ENCODE data around the gene PSMC3. TPM values are rescaled to one million over a fixed set of nuclear protein-coding genes. Genes with fewer than 3 reads are reported as not detected.

Gene PSMC3
- 178 to 243 TPM (median 193 TPM) in 5 replicates for total RNA-seq (2022; extraction: Qiagen RNA extraction)

DNA sequence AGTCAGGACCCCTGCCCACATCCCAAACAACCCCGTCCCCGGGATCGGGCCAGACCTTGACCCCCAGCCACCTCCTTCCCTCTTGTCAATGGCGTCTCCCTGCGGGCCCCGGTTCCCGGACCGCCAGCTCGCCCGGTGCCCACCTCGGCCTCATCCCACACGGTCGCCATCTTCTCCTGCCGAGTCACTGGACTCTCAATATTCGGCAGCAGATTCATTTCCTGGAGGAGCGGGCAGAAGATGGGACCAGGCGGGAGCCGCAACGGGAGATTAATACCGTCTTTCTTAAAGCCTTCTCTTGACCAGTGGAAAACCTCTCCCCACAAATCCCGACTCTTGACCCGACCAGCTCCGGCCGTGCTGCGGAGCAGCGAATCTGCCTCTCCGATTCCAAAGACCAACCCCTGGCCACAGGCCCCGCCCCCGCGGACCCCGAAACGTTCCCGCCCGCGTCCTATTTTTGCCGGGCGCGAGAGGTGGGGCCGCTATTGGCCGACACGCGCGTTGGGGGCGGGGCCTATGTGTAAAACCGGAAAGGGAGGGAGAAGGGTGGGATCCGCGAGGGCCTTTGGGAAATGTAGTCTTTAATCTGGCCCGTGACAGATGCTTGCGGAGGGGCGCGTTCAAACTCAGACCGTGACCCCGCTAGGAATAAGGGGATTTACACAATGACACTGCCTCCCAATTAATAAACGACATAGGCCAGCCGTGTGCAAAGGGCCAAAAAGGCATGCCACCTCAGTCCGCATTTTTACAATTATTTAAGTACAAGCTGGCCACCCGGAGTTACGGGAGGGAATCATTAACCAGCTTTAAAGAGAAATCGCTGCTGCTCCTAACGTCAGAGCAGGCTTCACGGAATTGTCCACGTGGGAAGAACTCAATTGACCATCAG lies at the start of gene PSMC3:
Gene PSMC3, minus strand, starts transcription at position 378 of the 895 bp plus-strand sequence. Its CDS starts 160 bp downstream, at position 218.

GRCh38 chr11:47448566-47449427 lies 22.6 kb upstream of the PSMC3 start, which contains the start of gene RAPSN:
TSS of gene RAPSN (minus strand) at chr11:47449136. CDS start at chr11:47448964, 172 bp downstream.

GRCh38 chr11:47407746-47408590 lies 18.3 kb downstream of the PSMC3 start, which contains the start of gene SLC39A13:
TSS of gene SLC39A13 (plus strand) at chr11:47408590. CDS start at chr11:47410095, 1,505 bp downstream.

GRCh38 chr11:47378010-47378835 lies 48.0 kb downstream of the PSMC3 start, which contains the start of gene SPI1:
TSS of gene SPI1 (minus strand) at chr11:47378547. CDS start at chr11:47378353, 194 bp downstream.

Other genes starting within 250 kb of the PSMC3 start
- 26.4 to 29.9 TPM (median 27.8 TPM) in 5 replicates for gene ARFGAP2, start 249.6 kb downstream of the PSMC3 start, total RNA-seq (2022; extraction: Qiagen RNA extraction)
- gene PACSIN3, start 240.0 kb downstream of the PSMC3 start, total RNA-seq (2022; extraction: Qiagen RNA extraction) = 20.9 to 27.3 TPM (median 24.2 TPM) in 5 replicates
- 69.1 to 82.1 TPM (median 75.9 TPM) in 5 replicates for gene DDB2, start 211.5 kb downstream of the PSMC3 start, total RNA-seq (2022; extraction: Qiagen RNA extraction)
- gene ACP2, start 177.6 kb downstream of the PSMC3 start, total RNA-seq (2022; extraction: Qiagen RNA extraction) = 20.9 to 25.0 TPM (median 22.3 TPM) in 5 replicates
- gene NR1H3, start 168.4 kb downstream of the PSMC3 start, total RNA-seq (2022; extraction: Qiagen RNA extraction) = 9.0 to 11.8 TPM (median 9.6 TPM) in 5 replicates
- 15.7 to 21.2 TPM (median 20.2 TPM) in 5 replicates for gene MADD, start 156.3 kb downstream of the PSMC3 start, total RNA-seq (2022; extraction: Qiagen RNA extraction)
- gene MYBPC3, start 73.7 kb downstream of the PSMC3 start, total RNA-seq (2022; extraction: Qiagen RNA extraction) = 0.05 to 0.08 TPM (median 0.07 TPM) in 5 replicates
- gene SPI1, start 47.9 kb downstream of the PSMC3 start, total RNA-seq (2022; extraction: Qiagen RNA extraction) = 0.19 to 0.21 TPM in 2 of 5 replicates, not detected in the others
- 39.8 to 57.0 TPM (median 45.8 TPM) in 5 replicates for gene SLC39A13, start 17.8 kb downstream of the PSMC3 start, total RNA-seq (2022; extraction: Qiagen RNA extraction)
- gene RAPSN, start 22.7 kb upstream of the PSMC3 start, total RNA-seq (2022; extraction: Qiagen RNA extraction) = 0.15 to 0.32 TPM in 2 of 5 replicates, not detected in the others
- gene CELF1, start 126.7 kb upstream of the PSMC3 start, total RNA-seq (2022; extraction: Qiagen RNA extraction) = 39.2 to 64.3 TPM (median 58.2 TPM) in 5 replicates
- gene PTPMT1, start 139.2 kb upstream of the PSMC3 start, total RNA-seq (2022; extraction: Qiagen RNA extraction) = 63.0 to 77.7 TPM (median 76.9 TPM) in 5 replicates
- gene KBTBD4, start 152.5 kb upstream of the PSMC3 start, total RNA-seq (2022; extraction: Qiagen RNA extraction) = 16.6 to 19.4 TPM (median 18.6 TPM) in 5 replicates
- 106 to 142 TPM (median 134 TPM) in 5 replicates for gene NDUFS3, start 152.6 kb upstream of the PSMC3 start, total RNA-seq (2022; extraction: Qiagen RNA extraction)
- gene FAM180B, start 160.2 kb upstream of the PSMC3 start, total RNA-seq (2022; extraction: Qiagen RNA extraction) = 0.08 to 0.09 TPM in 2 of 5 replicates, not detected in the others
- gene C1QTNF4, start 168.0 kb upstream of the PSMC3 start, total RNA-seq (2022; extraction: Qiagen RNA extraction) = 0.06 to 0.07 TPM in 2 of 5 replicates, not detected in the others
- 118 to 143 TPM (median 126 TPM) in 5 replicates for gene MTCH2, start 216.1 kb upstream of the PSMC3 start, total RNA-seq (2022; extraction: Qiagen RNA extraction)